ENCODE measurements around the gene ECI1.

GRCh38 chr16:2278272-2278608 is 26.9 kb upstream of the ECI1 start:
- TF ChIP-seq CTCF (IDR thresholded peaks at IDR 0.05) (no peak), POLR2AphosphoS5 (IDR thresholded peaks at IDR 0.05; ENCODE audit: insufficient read depth in 1 of 2, low read depth in 1 of 2) (no peak)

Data from vagina (tissue), 2 donors.